ENCODE measurements around the gene ZFYVE21. TPM values are rescaled to one million over a fixed set of nuclear protein-coding genes. Genes with fewer than 3 reads are reported as not detected.
"Not testable (repeated sequence)": the region's sequence is repeated elsewhere in the genome, so short reads cannot be mapped to it uniquely, and the experiment has no call there.

ZFYVE21 gene
- total RNA-seq (2014; rRNA removed), result 36.2 and 46.3 TPM in 2 replicates
- polyA plus RNA-seq (2012), result 37.7 TPM

DNA sequence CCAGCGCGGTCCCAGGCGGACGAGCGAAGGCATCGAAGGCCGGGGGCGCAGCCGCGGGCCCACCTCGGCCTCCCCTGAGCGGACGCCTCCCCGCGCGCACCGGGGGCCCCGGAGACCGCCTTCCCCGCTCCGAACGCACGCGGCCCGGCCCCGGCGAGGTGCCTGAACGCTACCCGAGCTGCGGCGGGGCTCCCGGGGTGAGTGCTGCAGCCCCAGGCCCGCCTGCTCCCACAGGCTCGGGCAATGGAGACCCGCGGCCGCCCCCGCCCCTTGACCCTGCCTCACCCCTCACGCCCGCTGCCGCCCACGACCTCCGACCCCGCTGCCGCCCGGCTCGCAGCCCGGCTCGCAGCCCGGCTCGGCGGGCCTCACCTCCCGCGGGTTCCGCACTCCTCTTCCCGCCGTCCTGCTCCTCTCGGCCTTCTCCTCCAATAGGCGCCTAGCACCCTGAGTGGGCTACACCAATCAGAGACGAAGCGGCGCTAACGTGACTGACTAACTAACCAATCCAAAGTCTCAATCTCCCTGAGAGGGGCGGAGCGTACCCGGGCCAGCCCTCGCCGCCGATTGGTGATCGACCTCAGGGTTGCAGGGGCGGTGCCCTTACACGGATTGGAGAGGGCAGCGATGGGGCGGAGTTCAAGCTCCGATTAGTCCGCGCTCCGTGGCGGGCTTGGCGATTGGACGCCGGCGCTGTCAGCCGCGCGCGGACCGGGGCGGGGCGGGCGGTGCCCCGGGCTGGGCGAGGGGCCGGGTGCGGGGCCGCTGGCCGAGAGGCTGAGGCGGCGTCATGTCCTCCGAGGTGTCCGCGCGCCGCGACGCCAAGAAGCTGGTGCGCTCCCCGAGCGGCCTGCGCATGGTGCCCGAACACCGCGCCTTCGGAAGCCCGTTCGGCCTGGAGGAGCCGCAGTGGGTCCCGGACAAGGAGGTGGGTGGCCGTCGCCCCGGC, at the start of gene ZFYVE21, which contains the start of gene XRCC3:
Gene ZFYVE21, plus strand, starts transcription at position 759 of the 949 bp plus-strand sequence. Its CDS starts 32 bp downstream, at position 791.
Gene XRCC3, minus strand, starts transcription at position 400 of the 949 bp plus-strand sequence. CDS start 4,364 bp downstream, outside the sequence.
- DNase-seq (ENCODE audit: low read depth), result peak; percentile 99

GRCh38 chr14:103667671-103668070, 47.9 kb upstream of the ZFYVE21 start:
- no peak for DNase-seq (ENCODE audit: low read depth)

DNA sequence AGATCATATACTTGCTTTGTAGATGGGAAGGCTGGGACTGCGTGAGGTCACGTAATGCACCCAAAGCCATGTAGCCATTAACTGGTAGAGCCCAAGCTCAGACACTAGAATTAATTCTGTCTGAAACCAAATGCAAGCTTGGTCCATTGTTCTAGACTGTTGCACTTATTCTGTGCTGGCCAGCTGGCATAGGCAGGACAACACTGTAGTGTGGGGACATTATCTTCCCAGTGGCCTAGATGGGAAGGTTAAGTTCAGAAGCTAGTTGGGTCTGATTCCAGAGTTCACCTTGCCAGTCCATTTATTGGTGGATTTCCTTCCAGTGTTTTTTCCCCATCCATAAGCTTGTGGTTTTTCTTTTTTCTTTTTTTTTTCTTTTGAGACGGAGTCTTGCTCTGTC, 47.5 kb upstream of the ZFYVE21 start:
- DNase-seq (ENCODE audit: low read depth), result no peak

GRCh38 chr14:103669370-103669769, 46.2 kb upstream of the ZFYVE21 start:
- no peak for DNase-seq (ENCODE audit: low read depth)

- no peak for DNase-seq (ENCODE audit: low read depth)
Observed at GRCh38 chr14:103671911-103672310, 43.7 kb upstream of the ZFYVE21 start.

GRCh38 chr14:103675957-103676356, 39.7 kb upstream of the ZFYVE21 start:
- DNase-seq (ENCODE audit: low read depth), result no peak

GRCh38 chr14:103676881-103677675, 38.5 kb upstream of the ZFYVE21 start:
- DNase-seq (ENCODE audit: low read depth), result no peak

DNA sequence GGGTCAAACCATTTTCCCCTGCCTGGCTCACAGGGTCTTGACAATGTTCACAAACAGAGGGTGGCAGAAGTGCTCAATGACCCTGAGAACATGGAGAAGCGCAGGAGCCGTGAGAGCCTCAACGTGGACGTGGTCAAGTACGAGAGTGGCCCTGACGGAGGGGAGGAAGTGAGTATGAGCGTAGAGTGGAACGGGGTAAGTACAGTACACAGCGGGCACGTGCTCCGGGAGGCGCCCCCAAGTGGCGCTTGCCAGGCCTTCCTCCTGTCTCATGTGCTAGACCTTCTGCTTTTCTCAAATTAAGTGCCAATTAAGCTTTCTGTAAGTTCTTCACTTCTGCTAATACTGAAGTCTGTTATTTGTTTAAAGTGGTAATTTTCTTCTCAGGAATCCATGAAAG, 36.3 kb upstream of the ZFYVE21 start:
- DNase-seq (ENCODE audit: low read depth), result no peak

DNA sequence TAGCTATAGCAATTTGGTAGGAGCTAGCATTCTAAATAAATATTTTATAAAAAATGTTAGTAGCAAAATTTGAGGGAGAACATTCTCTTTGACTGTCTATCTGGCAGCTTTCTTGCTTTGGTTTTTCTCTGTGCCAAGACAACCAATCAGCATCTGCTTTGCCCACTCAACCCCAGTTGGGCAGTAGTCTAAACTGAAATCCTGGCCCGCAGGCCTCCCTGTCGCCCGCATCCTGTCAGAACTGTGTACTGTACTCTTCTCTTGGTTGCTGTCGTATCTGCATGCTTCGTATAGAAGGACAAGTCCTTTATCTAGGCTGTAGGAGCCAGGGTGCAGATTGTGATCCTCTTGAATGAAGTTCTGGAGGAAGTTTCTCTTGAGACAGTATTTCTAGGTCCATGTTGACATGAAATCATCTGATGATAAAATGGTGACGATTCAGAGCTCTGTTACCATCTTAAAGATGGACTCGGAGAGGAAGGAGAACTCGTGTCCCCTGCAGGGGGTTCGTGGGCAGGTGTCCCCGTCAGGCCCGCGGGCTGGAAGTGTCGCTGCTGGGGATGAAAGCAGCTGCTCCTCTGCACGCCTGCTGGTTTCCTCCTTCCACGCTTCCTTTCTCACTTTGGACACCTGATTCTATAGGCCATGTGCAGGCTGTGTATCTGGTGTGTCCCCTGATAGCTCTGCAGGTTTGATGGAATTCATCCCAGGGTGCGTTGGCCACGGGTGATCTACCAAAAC, 34.9 kb upstream of the ZFYVE21 start:
- no peak for DNase-seq (ENCODE audit: low read depth)

DNA sequence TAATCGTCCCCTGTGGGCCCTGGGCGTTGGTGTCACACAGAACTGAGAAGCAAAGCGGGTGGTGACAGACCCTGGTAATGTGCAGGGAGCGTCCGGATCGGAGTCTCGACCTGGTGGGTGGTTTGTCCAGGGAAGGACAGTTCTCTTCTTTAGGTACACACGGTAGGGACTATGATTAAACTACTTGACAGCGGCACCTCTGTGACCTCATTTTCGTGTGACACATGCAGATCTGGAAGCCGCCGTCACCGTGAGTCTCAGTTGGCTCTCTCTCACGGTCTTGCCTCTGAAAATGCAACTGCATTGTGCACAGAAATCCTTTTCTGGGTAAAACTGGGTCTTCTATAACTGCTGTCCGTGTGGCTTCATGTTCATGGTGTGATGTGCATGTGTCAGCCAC, 32.5 kb upstream of the ZFYVE21 start:
- DNase-seq (ENCODE audit: low read depth), result no peak

DNA sequence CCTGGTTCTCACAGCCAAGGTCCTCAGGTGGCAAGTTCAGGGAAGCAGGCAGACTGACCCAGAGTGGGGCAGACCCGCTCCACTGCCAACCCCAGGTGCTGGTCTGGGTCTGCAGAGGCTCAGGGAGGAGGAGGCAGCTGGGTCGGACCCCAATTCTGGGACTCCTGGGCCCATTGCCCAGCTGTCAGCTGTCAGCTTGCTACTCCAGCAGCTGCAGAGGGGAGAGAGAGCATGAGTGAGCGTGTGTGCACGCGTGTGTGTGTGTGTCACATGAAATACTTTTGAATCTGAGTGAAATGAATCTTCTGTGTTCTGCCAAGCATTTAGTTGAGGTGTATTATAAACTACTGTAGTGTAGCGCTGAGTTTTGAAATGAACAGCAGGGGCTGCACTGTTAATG, 31.1 kb upstream of the ZFYVE21 start:
- peak; percentile 41 for DNase-seq (ENCODE audit: low read depth)

DNA sequence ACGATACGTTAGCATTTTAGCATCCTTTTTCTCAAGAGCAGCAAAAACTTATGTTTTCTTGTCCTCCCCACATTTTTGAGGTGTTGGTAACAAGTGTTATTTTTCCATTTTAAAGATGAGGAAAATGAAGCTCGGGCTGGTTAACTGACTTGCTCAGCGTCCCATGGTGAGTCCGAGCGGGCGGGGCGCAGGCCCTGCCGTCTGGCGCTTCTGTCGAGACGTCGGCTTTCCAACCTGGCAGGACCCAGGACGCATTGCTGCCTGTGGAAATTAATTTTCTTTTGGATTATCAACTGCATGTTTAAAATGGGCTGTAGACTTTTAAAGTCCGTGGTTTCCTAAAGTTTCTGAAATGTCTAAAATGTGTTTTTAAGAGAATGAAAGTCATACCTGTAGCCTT, 30.7 kb upstream of the ZFYVE21 start:
- DNase-seq (ENCODE audit: low read depth), result no peak

DNA sequence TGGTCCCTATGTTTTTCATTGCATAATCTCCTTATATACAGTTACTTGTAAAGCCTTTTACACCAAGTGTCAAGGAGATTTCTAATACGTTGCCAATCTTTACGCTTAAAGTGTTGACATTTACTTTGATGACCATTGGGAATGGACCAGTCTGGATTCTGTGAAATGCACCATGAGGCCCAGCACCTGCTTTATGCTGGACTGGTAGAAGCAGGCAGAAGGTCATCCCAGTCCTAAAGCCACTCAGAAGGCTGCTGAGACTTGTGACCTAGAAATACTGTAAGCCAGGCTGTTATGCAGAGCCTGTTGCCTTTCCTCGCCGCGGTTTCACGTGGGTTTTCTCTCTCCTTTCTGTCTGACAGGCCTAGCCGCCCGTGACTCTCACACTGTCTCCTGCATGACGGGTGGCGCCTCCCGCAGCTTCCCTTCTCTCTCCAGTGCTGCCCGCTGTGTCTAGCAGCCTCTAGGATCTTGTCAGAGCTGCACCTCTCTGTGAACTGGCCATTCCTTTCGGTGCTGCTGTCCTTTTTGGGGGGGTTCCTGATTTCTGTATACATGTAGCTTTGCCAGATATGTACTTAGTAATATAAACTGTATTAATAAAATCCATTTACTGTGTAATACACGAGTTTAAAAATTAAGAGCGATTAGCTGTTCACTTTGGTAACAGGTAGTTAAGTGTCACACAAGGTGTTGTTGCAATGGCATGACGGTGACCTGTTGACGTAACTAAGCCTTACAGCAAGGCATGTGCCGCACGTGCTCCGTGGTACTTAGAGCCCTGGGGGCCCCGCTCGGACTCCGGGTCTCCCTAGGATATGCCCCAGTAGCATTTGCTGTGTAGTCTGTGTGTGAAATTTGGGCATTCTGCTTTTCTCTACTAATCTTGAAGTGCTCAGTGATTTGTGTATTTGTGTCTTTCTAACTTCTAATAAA, 30.1 kb upstream of the ZFYVE21 start:
- DNase-seq (ENCODE audit: low read depth), result no peak

- no peak for DNase-seq (ENCODE audit: low read depth)
Observed at GRCh38 chr14:103686831-103687485, 28.7 kb upstream of the ZFYVE21 start.

DNA sequence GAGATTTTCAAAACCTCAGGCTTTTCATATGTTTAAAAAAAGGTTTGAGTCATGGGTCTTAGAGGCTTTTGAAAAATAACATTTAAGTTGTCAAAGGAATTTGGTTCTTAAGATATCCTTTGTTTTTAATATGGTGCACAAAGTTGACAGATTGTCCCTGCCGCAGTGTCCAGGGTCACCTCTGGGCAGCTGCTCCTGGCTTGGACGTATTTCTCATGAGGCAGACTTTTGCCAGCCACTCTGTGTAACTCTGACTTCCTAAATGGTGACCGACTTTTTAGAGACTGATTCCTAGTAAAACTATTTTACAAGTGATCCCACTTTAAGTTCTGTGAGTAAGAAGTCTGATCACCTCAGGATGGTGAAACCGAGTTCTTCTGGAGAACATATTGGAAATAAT, 27.9 kb upstream of the ZFYVE21 start:
- DNase-seq (ENCODE audit: low read depth), result no peak

- DNase-seq (ENCODE audit: low read depth), result no peak
Observed at GRCh38 chr14:103688441-103688840, 27.2 kb upstream of the ZFYVE21 start.

- DNase-seq (ENCODE audit: low read depth), result no peak
Observed at GRCh38 chr14:103688906-103689902, 26.4 kb upstream of the ZFYVE21 start.

DNA sequence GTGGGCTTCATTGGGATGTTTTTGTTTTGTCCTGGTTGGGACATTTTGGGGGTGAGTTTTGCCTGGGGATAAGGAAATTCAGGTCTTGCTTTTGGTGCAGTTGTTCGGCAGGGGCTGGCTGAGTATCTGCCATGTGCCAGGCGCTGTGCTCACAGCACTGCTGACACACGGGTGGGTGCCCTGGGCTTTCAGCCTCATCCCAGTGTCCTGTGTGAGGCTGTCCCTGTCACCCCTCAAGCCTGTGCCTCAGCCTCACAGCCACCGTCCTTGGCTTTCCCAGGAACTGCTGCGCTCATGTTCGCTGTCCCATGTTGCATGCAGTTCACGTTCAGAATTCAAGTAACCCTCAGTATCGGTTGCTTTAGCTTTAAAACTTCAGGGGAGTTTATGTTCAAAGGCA, 25.3 kb upstream of the ZFYVE21 start:
- DNase-seq (ENCODE audit: low read depth), result no peak

DNA sequence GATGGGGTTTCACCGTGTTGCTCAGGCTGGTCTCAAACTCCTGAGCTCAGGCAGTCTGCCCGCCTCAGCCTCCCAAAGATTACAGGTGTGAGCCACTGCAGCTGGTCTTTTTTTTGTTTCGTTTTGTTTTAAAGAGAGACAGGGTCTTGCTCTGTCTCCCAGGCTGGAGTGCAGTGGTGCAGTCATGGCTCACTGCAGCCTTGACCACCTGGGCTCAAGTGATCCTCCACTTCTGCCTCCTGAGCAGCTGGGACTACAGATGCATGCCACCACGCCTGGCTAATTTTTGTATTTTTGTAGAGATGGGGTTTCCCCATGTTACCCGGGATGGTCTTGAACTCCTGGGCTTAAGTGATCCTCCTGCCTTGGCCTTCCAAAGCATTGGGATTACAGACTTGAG, 24.0 kb upstream of the ZFYVE21 start:
- not testable (repeated sequence) for DNase-seq (ENCODE audit: low read depth)

Data from LHCN-M2 (cell line).